GM12875 (cell line): Measurements from ENCODE around the gene PRR5.

Experiments used
- H3K4me3 ChIP-seq: one replicate; pipeline ENCODE4 v1.5.1; 2011; ENCODE audit warnings: low read depth, low read length, control low read depth
- TF ChIP-seq, protein P1 (sequence below): IDR thresholded peaks from 2 replicates; pipeline ENCODE4 v1.5.1; 2011; ENCODE audit warnings: low read depth, mild to moderate bottlenecking, control low read depth, inconsistent platforms, low read length, moderate library complexity, borderline replicate concordance; ENCODE audit not compliant: insufficient read depth

PRR5 gene

DNA sequence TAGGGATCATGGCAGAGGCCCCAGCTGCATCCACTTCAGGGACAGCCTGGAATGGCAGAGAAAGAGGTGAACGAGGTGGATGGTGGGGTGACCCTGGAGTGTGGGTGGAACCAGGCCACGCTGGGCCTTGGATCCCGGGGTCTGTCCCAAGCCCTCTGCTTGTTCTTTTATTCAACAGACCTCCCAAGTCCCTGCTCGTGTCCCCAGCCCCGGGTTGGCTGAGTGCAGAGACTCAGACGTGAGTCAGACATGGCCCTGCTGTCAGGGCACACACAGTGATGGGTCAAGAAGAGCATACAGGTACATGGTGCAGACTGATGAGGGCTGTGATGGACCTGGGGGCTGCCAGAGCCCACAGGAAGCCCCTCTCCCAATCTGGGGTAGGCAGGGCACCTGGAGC lies 57.0 kb downstream of the PRR5 start:
- TF ChIP-seq, protein P1, sequence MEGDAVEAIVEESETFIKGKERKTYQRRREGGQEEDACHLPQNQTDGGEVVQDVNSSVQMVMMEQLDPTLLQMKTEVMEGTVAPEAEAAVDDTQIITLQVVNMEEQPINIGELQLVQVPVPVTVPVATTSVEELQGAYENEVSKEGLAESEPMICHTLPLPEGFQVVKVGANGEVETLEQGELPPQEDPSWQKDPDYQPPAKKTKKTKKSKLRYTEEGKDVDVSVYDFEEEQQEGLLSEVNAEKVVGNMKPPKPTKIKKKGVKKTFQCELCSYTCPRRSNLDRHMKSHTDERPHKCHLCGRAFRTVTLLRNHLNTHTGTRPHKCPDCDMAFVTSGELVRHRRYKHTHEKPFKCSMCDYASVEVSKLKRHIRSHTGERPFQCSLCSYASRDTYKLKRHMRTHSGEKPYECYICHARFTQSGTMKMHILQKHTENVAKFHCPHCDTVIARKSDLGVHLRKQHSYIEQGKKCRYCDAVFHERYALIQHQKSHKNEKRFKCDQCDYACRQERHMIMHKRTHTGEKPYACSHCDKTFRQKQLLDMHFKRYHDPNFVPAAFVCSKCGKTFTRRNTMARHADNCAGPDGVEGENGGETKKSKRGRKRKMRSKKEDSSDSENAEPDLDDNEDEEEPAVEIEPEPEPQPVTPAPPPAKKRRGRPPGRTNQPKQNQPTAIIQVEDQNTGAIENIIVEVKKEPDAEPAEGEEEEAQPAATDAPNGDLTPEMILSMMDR, result no peak
- no peak overlapping the region for H3K4me3 ChIP-seq

DNA sequence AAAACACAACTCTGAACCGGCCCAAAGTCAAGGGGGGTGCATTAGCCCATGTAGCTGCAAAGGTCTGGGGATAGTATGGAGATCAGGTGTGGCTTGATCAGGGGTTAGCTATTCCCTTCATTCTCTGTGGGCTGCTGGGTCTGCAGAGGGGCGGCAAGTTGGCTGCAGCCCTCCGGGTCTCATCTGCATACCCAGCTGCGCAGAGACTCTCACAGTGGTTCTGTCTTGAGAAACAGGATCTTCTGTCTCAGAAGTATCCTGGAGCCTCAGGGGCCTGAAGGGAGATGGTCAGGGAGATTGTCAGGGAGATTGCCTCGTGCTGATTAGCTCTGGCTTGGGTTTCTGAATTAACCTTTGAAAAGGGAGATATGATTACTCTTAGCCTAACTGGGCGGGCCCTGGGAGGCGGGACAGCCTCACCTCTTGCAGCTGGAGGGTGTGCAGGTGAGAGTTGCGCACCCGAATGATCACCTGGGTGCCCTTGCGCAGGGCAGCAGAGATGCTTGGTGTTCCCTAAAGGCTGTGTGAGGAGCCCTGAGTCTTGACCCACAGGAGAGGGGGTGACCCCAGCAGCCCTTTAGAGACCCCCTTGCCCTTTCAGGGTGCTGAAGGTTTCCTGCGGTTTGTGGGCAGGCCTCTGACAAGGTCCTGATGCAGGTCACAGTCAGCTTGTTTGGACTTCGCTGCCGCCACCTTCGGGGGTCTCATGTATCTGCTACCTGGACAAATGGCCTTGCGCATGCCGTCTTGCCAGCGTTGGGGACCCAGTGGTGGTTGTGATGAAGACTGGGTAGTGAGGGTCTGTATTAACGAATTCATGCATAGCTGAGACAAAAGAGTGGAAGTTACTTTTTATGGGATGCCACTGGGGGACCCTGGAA lies 57.7 kb downstream of the PRR5 start:
- TF ChIP-seq, protein P1, result no peak
- H3K4me3 ChIP-seq, result no peak overlapping the region

DNA sequence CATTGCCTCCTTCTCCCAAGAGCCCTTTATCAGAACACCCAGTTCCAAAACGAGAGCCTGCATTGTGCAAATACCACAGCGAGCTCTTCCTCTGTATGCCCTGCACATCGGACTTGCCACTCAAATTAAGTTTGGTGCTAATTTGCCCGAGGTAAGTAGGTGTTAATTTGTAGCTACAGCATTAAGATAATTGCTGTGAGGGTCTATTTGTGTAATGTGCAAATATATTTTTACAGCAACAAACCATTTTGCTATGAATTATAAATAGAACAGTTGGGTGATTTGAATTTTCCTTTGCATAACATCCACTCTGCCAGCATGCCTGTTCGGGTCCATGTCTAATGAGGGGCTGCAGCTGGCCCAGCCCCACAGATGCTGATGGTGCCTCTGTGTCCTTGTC lies 58.5 kb downstream of the PRR5 start:
- TF ChIP-seq, protein P1, result no peak
- no peak overlapping the region for H3K4me3 ChIP-seq

DNA sequence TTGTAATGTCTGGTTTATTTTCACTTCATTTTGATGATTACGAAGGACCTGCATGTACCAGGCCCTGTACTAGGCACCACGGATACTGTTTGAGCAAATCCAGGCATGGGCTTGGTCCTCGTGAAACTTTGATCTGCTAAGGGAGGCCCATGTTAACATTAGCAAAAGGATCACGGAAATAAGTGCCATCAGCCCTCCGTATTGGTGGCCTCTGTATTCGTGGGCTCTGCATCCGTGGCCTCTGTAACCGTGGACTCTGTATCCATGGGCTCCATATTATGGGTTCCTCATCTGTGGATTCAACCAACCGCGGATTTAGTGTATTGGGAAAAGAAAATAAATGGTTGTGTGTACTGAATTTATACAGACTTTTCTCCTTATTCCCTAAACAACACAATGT lies 59.0 kb downstream of the PRR5 start:
- TF ChIP-seq, protein P1, result no peak
- H3K4me3 ChIP-seq, result no peak overlapping the region

DNA sequence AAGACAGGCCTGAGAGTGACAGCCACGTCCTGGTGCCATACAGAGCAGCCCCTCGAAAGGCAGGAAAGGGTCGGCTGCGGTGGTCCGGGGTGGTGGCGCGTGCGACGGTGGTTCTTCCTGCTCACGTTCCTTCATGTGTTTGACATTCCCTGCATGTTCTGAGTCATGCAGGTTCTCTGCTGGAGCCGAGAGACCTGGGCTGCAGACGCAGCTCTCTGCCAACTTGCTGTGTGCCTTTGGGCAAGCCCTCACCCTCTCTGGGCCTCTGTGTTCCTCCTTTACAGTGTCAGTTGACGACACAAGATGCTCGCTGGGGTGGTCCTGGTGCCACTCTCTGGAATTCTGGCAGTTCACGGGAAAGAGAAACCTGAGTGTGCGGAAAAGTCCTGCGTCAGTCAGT lies 62.4 kb downstream of the PRR5 start:
- no peak overlapping the region for H3K4me3 ChIP-seq
- TF ChIP-seq, protein P1, result no peak

DNA sequence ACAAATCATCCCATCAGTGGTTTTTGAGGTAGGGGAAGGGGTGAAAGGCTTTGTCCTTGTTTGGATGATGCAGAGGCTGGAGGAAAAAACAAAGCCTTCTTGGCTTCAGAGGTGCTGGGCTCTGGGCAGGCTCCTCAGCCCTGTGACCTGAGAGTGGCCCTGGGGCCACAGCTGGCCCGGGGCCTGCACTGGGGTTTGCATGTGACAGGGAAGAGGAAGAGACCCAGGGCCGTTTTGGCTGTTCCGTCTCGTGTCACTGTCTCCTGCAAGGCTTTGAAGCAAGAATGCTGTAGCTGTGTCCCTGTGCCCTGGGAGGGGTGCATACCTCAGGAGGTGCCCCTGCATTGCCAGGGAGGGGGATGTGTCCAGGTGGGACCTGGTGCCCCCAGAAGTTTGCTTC lies 63.0 kb downstream of the PRR5 start:
- H3K4me3 ChIP-seq, result no peak overlapping the region
- TF ChIP-seq, protein P1, result no peak
